Upper lobe of left lung (tissue), 6 donors: ENCODE measurements around the gene PKIB. TPM values are rescaled to one million over a fixed set of nuclear protein-coding genes. Genes with fewer than 3 reads are reported as not detected.

Experiments used
- ATAC-seq, 2 donors: fragments of 200-7000 bp; cut with Tn5 transposase; one replicate each; pipeline ENCODE4 v1.9.1; 2022; ENCODE audit warnings: mild to moderate bottlenecking in 2 of 2, moderate library complexity in 2 of 2; ENCODE audit not compliant: low FRiP score in 2 of 2
- DNase-seq, 2 donors: peaks; one replicate each; pipeline ENCODE4 v3.0.0-alpha.2; 2019 to 2020
- H3K27ac ChIP-seq, 4 donors: fragments of 200-600 bp; sonication (generic); one replicate each; pipeline ENCODE4 v1.5.1; 2016 to 2019
- H3K27me3 ChIP-seq, 4 donors: fragments of 200-600 bp; sonication (generic); one replicate each; pipeline ENCODE4 v1.5.1; 2017 to 2019
- H3K36me3 ChIP-seq, 4 donors: fragments of 200-600 bp; sonication (generic); one replicate each; pipeline ENCODE4 v1.5.1; 2016 to 2019
- H3K4me1 ChIP-seq, 4 donors: fragments of 200-600 bp; sonication (generic); one replicate each; pipeline ENCODE4 v1.5.1; 2018 to 2019
- H3K4me3 ChIP-seq, 4 donors: fragments of 200-600 bp; sonication (generic); one replicate each; pipeline ENCODE4 v1.5.1; 2017 to 2019; ENCODE audit warnings: mild to moderate bottlenecking in 2 of 4, moderate library complexity in 1 of 4
- H3K9me3 ChIP-seq, 4 donors: fragments of 200-600 bp; sonication (generic); one replicate each; pipeline ENCODE4 v1.5.1; 2018 to 2019
- EP300 ChIP-seq, 4 donors: sonication (generic); formaldehyde crosslinking; IDR thresholded peaks; one replicate each; pipeline ENCODE4 v1.5.1; 2017; ENCODE audit warnings: antibody characterized with exemption in 4 of 4, control low read depth in 2 of 4
- POLR2A ChIP-seq, 4 donors: fragments of 450-650 bp; IDR thresholded peaks; one replicate each; pipeline ENCODE4 v1.5.1; 2016 to 2017; ENCODE audit warnings: antibody characterized with exemption in 4 of 4, mild to moderate bottlenecking in 2 of 4
- POLR2AphosphoS5 ChIP-seq, 2 donors: sonication (generic); formaldehyde crosslinking; IDR thresholded peaks; one replicate each; pipeline ENCODE4 v1.5.1; 2017; ENCODE audit warnings: antibody characterized with exemption in 2 of 2
- WGBS, 2 donors: methylation state at CpG; one replicate each; pipeline ENCODE4 v1.1.5; 2017 to 2018; 5-methylcytosine and 5-hydroxymethylcytosine counted together
- total RNA-seq, 6 donors: library from RNA; depleted of rRNA in 4 of 6; stranded (reverse); fragments of >200 nt in 4 of 6; gene quantifications; one replicate each; pipeline versions ENCODE4 v1.1.0 to v1.2.1, GENCODE V29; 2016 to 2021
- TF ChIP-seq, protein P1 (sequence below), 6 experiments: fragments of 450-650 bp in 4 of 6; fragments of 200-600 bp in 2 of 6; sonication (generic) in 2 of 6; IDR thresholded peaks; one replicate each; pipeline ENCODE4 v1.5.1; 2016 to 2019; ENCODE audit warnings: antibody characterized with exemption in 6 of 6
- donor health status: DM: no; HTN: no; CAD: no; lungs with moderate emphysema.
- donor health status: DM: no; HTN: yes; CAD: no; lungs with severe emphysema.

Gene PKIB
- total RNA-seq, 6 donors from 2014 or later: 1.0 to 16.1 (median 3.5) TPM; not detected in 1

DNA sequence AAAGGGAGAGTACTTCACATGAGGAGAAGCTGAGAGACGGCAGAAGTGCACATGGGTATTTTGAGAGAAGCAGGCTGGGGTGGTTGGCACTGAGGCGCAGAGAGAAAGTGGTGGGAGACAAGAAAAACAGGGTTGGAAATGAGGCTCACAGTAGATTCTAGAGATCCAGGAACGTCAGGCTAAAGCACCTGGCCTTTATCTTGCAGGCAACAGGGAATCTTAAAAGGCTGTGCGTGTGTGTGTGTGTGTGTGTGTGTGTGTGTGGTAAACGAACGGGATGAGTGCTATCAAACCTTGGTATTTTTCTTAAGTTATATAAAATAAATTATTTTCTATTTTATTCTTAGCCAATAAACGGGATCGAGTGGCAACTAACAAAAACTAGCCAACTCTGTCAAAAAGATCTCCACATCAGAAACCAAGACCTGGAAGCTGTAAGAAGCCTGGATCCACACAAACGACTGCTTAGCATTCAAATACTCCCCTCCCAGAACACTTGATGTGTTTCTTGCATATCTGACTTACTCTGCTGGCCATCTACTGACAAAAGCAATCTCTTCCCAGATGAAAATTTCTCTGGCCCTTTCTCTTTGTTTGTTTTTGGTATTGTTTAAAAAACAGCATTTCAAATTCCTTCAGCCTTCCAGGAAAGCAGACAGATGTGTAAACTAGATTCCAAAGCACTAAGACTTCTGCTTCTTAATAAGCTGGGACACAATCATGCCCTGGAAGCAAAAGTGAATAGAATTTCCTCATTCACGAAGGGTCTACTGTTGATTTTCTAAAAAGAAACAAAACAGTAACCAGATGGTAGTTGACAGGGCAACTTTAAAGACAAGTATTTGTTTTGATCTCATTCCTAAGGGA, 124.6 kb downstream of the PKIB start:
- Histone ChIP-seq H3K4me1 (peaks cover 0 to 4% (median 0%) of the 10 kb centered on the region in 4 donors), H3K36me3 (no peaks in the 10 kb centered on the region), H3K27ac (no peak overlapping the region), H3K27me3 (no peaks in the 10 kb centered on the region), H3K9me3 (no peaks in the 10 kb centered on the region), H3K4me3 (no peak overlapping the region)
- DNase-seq: no peak
- no peak for ATAC-seq
- WGBS, 2 donors: 49 to 53% methylated on average over 10 of the region's 10 CpGs
- TF ChIP-seq EP300 (IDR thresholded peaks at IDR 0.05) (no peak), POLR2AphosphoS5 (IDR thresholded peaks at IDR 0.05) (no peak), POLR2A (IDR thresholded peaks at IDR 0.05) (no peak)
- TF ChIP-seq, protein P1, sequence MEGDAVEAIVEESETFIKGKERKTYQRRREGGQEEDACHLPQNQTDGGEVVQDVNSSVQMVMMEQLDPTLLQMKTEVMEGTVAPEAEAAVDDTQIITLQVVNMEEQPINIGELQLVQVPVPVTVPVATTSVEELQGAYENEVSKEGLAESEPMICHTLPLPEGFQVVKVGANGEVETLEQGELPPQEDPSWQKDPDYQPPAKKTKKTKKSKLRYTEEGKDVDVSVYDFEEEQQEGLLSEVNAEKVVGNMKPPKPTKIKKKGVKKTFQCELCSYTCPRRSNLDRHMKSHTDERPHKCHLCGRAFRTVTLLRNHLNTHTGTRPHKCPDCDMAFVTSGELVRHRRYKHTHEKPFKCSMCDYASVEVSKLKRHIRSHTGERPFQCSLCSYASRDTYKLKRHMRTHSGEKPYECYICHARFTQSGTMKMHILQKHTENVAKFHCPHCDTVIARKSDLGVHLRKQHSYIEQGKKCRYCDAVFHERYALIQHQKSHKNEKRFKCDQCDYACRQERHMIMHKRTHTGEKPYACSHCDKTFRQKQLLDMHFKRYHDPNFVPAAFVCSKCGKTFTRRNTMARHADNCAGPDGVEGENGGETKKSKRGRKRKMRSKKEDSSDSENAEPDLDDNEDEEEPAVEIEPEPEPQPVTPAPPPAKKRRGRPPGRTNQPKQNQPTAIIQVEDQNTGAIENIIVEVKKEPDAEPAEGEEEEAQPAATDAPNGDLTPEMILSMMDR (IDR thresholded peaks at IDR 0.05): no peak

DNA sequence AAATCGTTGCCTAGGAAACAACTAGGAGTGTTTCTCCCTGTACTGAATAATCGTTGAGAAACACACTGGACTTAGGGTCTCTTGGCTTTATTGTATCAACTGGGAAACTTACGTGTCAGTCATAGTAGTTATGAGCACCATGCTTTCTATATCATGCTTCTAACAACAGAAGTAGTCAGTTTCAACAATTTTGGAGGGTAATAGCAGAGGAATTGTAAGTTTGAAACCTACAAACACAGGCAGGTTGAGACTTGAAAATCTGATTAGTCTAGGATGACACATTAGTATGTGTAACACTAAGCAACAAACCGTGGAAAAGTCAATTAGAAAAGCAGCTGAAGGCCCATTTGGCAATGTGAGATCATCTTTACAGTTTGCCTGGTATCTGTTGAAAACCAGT, 125.4 kb downstream of the PKIB start:
- no peak for TF ChIP-seq POLR2A (IDR thresholded peaks at IDR 0.05)
- TF ChIP-seq EP300 (IDR thresholded peaks at IDR 0.05): no peak
- TF ChIP-seq POLR2AphosphoS5 (IDR thresholded peaks at IDR 0.05): no peak
- TF ChIP-seq, protein P1 (IDR thresholded peaks at IDR 0.05): no peak
- Histone ChIP-seq H3K9me3 (no peaks in the 10 kb centered on the region), H3K4me3 (no peak overlapping the region), H3K4me1 (peaks cover 0 to 4% (median 0%) of the 10 kb centered on the region in 4 donors), H3K36me3 (no peaks in the 10 kb centered on the region), H3K27ac (no peak overlapping the region), H3K27me3 (no peaks in the 10 kb centered on the region)
- ATAC-seq (no peak), DNase-seq (no peak)
- 74 to 77% methylated on average over 4 of the region's 4 CpGs for WGBS, 2 donors

DNA sequence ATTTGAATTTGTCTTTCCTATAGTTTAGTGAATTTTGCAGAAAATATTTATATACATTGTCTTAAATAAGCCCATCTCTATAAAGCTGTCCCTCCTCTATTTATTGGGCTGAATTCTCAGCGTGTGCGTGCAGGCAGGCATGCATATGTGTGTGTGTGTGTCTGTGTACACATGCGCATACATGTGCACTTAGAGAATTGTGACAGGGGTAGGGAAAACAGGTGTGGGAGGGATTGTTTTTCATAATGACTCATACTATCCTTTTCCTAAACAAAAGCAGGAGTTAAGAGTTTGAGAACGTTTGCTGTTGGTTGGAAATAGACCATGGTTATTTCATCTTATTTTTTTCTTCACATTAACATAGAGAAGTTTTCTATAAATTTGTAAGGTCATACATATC, 126.0 kb downstream of the PKIB start:
- Histone ChIP-seq H3K9me3 (no peaks in the 10 kb centered on the region), H3K4me1 (peaks cover 0 to 4% (median 0%) of the 10 kb centered on the region in 4 donors), H3K27me3 (no peaks in the 10 kb centered on the region), H3K27ac (no peak overlapping the region), H3K4me3 (no peak overlapping the region), H3K36me3 (no peaks in the 10 kb centered on the region)
- TF ChIP-seq, protein P1 (IDR thresholded peaks at IDR 0.05): no peak
- no peak for TF ChIP-seq POLR2A (IDR thresholded peaks at IDR 0.05)
- TF ChIP-seq EP300 (IDR thresholded peaks at IDR 0.05): no peak
- no peak for TF ChIP-seq POLR2AphosphoS5 (IDR thresholded peaks at IDR 0.05)
- ATAC-seq (no peak), DNase-seq (no peak)
- WGBS, 2 donors: 71 to 76% methylated on average over 4 of the region's 4 CpGs

DNA sequence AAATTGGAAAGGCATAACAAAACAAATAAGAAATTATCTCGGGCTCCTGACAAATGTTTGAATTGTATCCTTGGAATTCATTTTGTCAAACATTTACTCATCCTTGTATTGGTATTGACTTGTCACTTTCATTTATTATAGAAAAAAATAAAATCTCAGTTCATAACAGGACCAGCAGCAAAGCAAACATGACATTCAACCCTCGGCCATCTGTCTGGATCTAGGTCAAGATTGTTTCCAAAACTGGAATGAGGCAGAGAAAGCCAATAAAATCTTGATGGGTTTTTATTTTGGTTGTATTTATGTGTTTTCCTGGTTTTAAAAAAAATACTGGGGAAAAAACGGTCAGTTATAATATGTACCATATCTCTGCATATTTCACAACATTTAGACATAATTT, 126.4 kb downstream of the PKIB start:
- no peak for ATAC-seq
- 51 to 64% methylated on average over 3 of the region's 3 CpGs for WGBS, 2 donors

More for the DNA sequence above, 126.4 kb downstream of the PKIB start:
- no peaks in the 10 kb centered on the region for H3K9me3 ChIP-seq
- DNase-seq: no peak
- no peak overlapping the region for H3K27ac ChIP-seq
- H3K36me3 ChIP-seq: no peaks in the 10 kb centered on the region
- no peak for TF ChIP-seq POLR2A (IDR thresholded peaks at IDR 0.05)
- no peak for TF ChIP-seq EP300 (IDR thresholded peaks at IDR 0.05)
- TF ChIP-seq, protein P1 (IDR thresholded peaks at IDR 0.05): no peak
- no peak for TF ChIP-seq POLR2AphosphoS5 (IDR thresholded peaks at IDR 0.05)
- no peak overlapping the region for H3K4me3 ChIP-seq
- peaks cover 0 to 4% (median 0%) of the 10 kb centered on the region in 4 donors for H3K4me1 ChIP-seq
- no peaks in the 10 kb centered on the region for H3K27me3 ChIP-seq
